GM18519 (cell line): ENCODE data around the gene SERTAD2.

ENCODE experiments used
- ATAC-seq: cut with Tn5 transposase; IDR thresholded peaks from one replicate; pipeline ENCODE4 v1.9.1; 2021; ENCODE audit warnings: mild to moderate bottlenecking, moderate library complexity; ENCODE audit not compliant: unreplicated experiment, low FRiP score

The SERTAD2 gene

DNA sequence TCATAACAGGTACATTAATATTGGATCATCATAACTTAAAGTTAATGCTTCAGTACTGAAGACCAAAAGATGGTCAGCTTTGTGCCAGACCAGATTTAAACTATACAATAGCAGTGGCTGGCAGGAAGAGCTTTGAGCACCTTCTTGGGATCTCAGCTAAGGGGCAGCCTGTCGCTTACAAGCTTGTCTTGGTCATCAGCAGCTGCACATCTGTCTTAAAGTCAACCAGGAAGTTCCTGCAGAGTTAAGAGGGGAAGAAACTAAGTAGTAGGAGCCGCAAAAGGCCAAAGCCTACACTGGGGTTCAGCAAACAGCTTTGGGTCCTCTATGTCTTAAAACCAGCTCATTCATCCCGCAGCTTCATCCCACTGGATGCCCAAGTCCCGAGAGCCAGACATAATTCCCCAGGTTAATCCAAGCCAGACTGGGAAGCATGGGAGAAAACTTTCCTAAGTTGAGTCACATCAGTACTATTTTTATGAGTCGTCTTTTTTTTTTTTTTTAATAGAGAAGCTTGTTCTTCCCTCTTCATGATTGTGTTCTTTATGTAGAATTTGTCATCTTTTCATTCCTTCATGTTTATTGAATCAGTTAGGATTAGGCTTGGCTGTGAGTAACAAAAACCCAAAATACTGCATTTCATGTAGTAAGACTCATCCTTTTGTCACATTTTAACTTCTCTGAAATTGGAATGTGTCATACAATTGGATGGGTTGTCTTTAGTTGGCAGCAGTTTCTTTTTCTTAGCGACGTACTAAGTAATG is 59.3 kb downstream of the SERTAD2 start:
- ATAC-seq: no peak

DNA sequence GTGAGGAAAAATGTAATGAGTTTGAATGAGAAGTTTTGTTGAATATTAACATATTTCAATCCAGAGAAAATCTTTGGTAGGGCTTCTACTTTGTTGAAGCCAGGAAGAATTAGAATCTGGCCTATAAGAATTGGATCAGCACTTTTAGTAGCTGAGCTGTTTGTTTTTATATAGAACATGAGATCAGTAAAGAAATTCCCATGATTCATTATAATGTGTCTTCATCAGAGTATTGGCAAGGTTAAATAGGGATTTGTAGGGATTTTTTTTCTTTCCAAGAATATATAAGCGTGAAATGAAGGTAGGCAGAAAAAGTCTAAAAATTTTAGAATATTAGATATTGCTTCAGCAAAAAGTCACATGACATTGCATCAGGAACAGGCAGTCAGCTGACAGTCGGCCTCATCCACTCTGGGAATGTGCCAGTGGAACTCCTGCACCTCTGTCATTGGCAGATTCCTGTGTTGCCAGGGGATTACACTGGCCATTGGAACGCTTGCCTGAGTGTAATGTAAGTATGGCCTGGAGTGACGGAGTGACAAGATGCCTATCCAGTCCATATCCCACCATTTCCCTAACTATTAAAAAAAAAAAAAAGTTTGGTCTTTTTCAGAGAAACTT is 60.6 kb downstream of the SERTAD2 start:
- no peak for ATAC-seq

DNA sequence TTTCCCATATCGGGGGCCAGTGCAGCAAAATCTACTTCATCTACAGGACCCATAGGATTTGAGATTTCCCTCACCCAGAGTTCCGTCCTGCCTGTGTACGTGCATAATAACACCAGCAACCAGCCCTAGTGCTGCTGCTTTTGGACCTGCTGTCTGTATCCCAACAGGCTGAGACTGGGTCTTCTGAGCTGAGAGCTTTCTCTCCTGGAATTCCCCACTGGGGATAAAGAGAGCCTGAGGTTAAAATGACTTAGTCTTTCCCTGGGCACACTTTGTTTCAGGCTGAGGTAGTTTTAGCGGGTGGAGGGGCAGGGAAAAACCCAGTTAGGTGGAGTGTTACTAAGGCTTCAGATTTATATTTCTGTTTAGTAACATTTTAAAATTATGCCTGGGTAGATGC is 62.5 kb downstream of the SERTAD2 start:
- ATAC-seq: no peak

DNA sequence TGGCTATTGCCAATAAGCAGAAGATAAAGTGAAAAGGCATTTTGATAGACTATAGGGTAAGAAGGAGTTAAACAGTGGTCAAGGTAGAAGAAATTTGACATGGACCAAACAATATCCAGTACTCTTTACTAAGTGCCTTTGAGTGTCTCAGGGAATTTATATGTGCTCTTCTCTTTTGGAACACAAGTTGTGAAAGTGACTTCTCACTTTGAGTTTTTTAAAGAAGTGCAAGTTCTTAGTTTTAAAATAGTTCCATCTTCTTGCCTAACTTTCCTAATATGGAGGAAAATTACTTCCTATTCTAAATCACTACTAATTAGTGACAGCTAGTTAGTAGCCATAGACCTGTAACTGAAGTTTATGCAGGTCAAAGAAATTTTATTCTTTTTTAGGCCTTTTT is 66.2 kb downstream of the SERTAD2 start:
- ATAC-seq: no peak

DNA sequence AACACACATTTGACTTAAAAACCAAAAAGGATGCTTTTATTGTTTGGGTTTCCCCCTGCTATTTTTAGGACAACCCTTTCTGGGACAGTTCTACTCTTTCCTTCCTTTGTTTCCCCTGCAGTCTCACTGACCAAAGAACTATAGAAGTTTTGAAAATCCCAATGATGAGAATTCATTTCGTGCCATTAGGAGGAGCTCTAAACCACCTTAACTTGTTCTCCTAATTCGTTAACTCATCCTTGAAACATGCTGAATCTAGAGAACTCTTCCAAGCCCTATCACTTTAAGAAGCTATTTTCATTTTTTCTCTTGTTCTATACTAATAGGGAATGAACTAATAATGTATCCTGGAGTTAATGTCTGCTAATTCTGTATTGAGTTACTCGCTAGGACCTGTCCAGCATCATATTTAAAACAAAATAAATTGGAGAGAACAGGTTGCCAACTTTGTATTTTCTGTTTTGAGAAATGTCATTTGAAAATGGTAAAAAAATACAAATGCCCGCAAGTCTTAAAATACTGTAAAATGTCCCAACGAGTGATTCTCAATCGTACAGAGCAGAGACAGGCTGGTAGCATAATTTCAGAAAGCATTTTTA is 66.7 kb downstream of the SERTAD2 start:
- no peak for ATAC-seq

DNA sequence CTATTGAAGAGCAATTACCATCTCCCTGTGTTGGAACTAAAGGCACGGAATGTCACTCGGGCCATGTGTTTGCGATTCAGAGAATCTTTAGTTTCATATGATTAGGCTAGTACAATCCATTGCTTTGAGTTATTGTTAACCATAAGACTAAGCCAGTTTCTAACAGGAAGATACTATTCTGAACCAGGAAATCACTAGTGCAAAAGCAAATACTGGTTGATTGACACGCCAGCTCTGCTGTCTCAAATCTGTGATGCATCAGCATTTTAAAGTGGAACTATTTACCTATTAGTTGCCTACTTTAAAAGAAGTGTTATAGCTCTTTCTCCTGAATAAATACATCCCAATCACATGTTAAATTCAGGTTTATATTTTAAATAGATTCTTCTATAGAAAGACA is 67.7 kb downstream of the SERTAD2 start:
- ATAC-seq: no peak

DNA sequence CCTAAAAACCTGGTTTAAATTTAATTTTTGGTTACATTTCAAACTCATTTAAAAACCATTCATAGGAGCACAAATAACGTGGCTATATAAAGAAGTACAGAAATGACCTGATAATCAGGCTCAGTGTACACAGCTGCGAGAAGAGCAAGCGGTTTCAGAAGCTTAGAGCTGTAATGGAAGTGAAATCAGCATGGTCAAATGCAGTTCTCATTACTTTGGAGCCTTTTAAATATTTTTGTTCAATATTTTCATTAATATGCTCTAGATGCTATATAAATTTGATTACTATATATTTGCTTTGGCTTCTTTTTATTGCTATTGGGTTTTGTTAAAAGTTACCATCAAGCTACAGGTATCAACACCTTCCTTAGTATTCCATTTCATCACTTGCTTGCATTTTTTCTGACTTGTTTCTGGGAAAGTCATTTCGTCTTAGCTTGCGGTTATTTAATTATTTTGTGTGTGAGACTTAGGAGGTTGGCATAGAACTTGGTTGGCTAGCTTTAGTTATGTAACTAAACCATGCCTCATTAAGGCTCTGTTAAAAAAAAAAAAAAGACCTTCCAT is 70.9 kb downstream of the SERTAD2 start:
- ATAC-seq: peak; percentile 69

DNA sequence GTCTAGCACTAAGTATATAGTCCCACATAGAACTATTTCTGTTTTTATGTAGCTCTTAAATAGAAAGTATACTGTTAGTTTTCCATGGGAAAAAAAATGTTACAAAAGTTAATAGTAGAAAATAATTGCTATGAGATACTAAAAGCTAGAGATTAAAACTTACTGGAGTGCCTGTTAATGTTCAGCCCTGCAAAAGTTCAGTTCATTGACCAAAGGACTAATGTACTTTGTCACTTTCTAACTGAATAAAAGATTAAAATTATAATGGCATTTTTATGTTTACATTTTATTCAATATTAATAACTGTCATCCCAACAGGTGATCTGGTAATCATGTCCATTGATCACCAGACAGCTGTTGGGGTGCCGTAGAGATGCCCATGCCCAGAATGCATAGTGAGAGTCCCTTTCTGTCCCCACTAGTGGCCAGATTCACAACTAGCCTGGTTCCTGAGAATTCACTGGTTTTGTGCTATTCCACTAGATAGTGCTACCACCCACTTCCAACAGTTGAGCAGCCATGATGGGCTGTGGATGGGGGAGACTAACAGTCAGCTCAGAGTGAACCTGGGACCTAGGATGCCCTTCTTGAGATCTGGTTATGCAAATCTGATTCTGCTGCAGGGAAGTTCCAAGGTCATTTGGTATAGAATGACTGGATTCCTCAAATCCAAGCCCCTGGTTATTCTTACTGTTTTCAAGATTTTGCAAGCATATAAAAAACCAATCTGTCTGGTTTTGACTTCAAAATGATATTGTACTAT is 71.8 kb downstream of the SERTAD2 start:
- no peak for ATAC-seq
